H1 (cell line): ENCODE measurements around the gene FES. TPM values are rescaled to one million over a fixed set of nuclear protein-coding genes. Genes with fewer than 3 reads are reported as not detected.

Source experiments
- CTCF ChIA-PET: fragments of 300-600 bp; sonication (Branson Sonifier 250); formaldehyde crosslinking; loops from one replicate; lab custom pipeline; 2021; ENCODE audit not compliant: partially characterized antibody; lab: Charles Lee
- POLR2A ChIA-PET: fragments of 300-600 bp; sonication (Branson Sonifier 250); formaldehyde crosslinking; loops from one replicate; lab custom pipeline; 2021; ENCODE audit warnings: inconsistent platforms; ENCODE audit not compliant: partially characterized antibody; lab: Charles Lee
- DNase-seq, 2 experiments: peaks; one replicate each; pipeline versions ENCODE4 v3.0.0 to v3.0.0-alpha.2; 2010 to 2022; ENCODE audit warnings: low spot score in 2 of 2, low read depth in 1 of 2, mixed read lengths in 1 of 2
- FAIRE-seq: peaks from 2 replicates; lab custom pipeline; 2011; peaks lifted over from hg19 to GRCh38; lab: Jason Lieb, UNC
- H2AFZ ChIP-seq: 2 replicates; pipeline ENCODE4 v1.8.1; 2012; ENCODE audit warnings: low read length, inconsistent platforms
- H2AK5ac ChIP-seq: 2 replicates; pipeline ENCODE4 v1.6.1; 2013; ENCODE audit warnings: low read depth, low read length
- H2BK120ac ChIP-seq: replicated peaks from 2 replicates; pipeline ENCODE3; 2013; ENCODE audit warnings: low read depth, low read length, inconsistent platforms
- H2BK12ac ChIP-seq: 2 replicates; pipeline ENCODE4 v1.6.1; 2013; ENCODE audit warnings: low read depth, low read length
- H2BK15ac ChIP-seq: 2 replicates; pipeline ENCODE4 v1.6.1; 2013; ENCODE audit warnings: low read length
- H2BK20ac ChIP-seq: 2 replicates; pipeline ENCODE4 v1.6.1; 2013; ENCODE audit warnings: low read length
- H2BK5ac ChIP-seq: 2 replicates; pipeline ENCODE4 v1.6.1; 2013; ENCODE audit warnings: low read depth, low read length
- H3K14ac ChIP-seq: 2 replicates; pipeline ENCODE4 v1.6.1; 2013; ENCODE audit warnings: inconsistent platforms; ENCODE audit not compliant: insufficient read length
- H3K18ac ChIP-seq: 2 replicates; pipeline ENCODE4 v1.6.1; 2013; ENCODE audit warnings: low read length; ENCODE audit errors: extremely low read depth
- H3K23ac ChIP-seq: 2 replicates; pipeline ENCODE4 v1.6.1; 2013; ENCODE audit warnings: inconsistent platforms; ENCODE audit not compliant: insufficient read length
- H3K23me2 ChIP-seq: 2 replicates; pipeline ENCODE4 v1.6.1; 2013; ENCODE audit warnings: low read depth, low read length
- H3K27ac ChIP-seq: 2 replicates; pipeline ENCODE4 v1.6.1; 2011; ENCODE audit warnings: low read depth, low read length, inconsistent platforms
- H3K27me3 ChIP-seq, 4 experiments: replicated peaks in 1 of 4; 1 replicate in 1 of 4; 2 replicates in 3 of 4; pipeline versions ENCODE4 v1.6.1 to v1.8.1; 2011 to 2013; ENCODE audit warnings: low read length in 3 of 4, mild to moderate bottlenecking in 3 of 4, inconsistent platforms in 2 of 4, mixed read lengths in 2 of 4, moderate library complexity in 1 of 4; ENCODE audit not compliant: control insufficient read depth in 3 of 4, insufficient read depth in 3 of 4; ENCODE audit errors: extremely low read depth in 1 of 4
- H3K36me3 ChIP-seq, 4 experiments: 2 replicates each; pipeline versions ENCODE4 v1.6.1 to v1.8.1; 2011 to 2013; ENCODE audit warnings: mild to moderate bottlenecking in 4 of 4, low read length in 3 of 4, moderate library complexity in 2 of 4, control low read depth in 1 of 4, inconsistent platforms in 1 of 4; ENCODE audit not compliant: insufficient read depth in 4 of 4, control insufficient read depth in 2 of 4
- H3K4ac ChIP-seq: replicated peaks from 2 replicates; pipeline ENCODE3; 2013; ENCODE audit warnings: low read length, low read depth, mixed read lengths, inconsistent platforms; ENCODE audit not compliant: insufficient read length
- H3K4me1 ChIP-seq, 4 experiments: replicated peaks in 1 of 4; 1 replicate in 1 of 4; 2 replicates in 3 of 4; pipeline versions ENCODE4 v1.6.1 to v1.8.1; 2011 to 2013; ENCODE audit warnings: low read length in 3 of 4, inconsistent platforms in 2 of 4, mixed read lengths in 1 of 4; ENCODE audit not compliant: insufficient read depth in 4 of 4, control insufficient read depth in 3 of 4
- H3K4me2 ChIP-seq, 2 experiments: 2 replicates each; pipeline versions ENCODE4 v1.6.1 to v1.8.1; 2011 to 2013; ENCODE audit warnings: low read depth in 2 of 2, low read length in 2 of 2, control low read depth in 1 of 2, inconsistent platforms in 1 of 2, mild to moderate bottlenecking in 1 of 2; ENCODE audit not compliant: insufficient read depth in 1 of 2
- H3K4me3 ChIP-seq, 4 experiments: fragments of 200-600, 300-600 bp in 1 of 4; sonication (generic), shearing (Covaris generic), sonication (Bioruptor Twin) in 1 of 4; 2 replicates each; pipeline versions ENCODE4 v1.5.1 to v1.8.1; 2011 to 2016; ENCODE audit warnings: low read length in 4 of 4, low read depth in 3 of 4, control low read depth in 2 of 4, inconsistent platforms in 2 of 4, mild to moderate bottlenecking in 2 of 4, mixed read lengths in 1 of 4, moderate library complexity in 1 of 4; ENCODE audit not compliant: insufficient read depth in 2 of 4; ENCODE audit errors: extremely low read depth in 1 of 4
- H3K56ac ChIP-seq: replicated peaks from 2 replicates; pipeline ENCODE3; 2013; ENCODE audit warnings: low read depth, mild to moderate bottlenecking, mixed read lengths, low read length, inconsistent platforms; ENCODE audit not compliant: insufficient read length
- H3K79me1 ChIP-seq: 2 replicates; pipeline ENCODE4 v1.6.1; 2013; ENCODE audit warnings: low read depth, low read length, control low read depth
- H3K79me2 ChIP-seq, 2 experiments: 2 replicates each; pipeline versions ENCODE4 v1.6.1 to v1.8.1; 2012 to 2013; ENCODE audit warnings: low read length in 2 of 2, mild to moderate bottlenecking in 2 of 2, inconsistent platforms in 1 of 2; ENCODE audit not compliant: insufficient read depth in 2 of 2, control insufficient read depth in 1 of 2
- H3K9ac ChIP-seq, 4 experiments: replicated peaks in 1 of 4; 1 replicate in 1 of 4; 2 replicates in 3 of 4; pipeline versions ENCODE4 v1.6.1 to v1.8.1; 2011 to 2013; ENCODE audit warnings: low read depth in 3 of 4, low read length in 3 of 4, control low read depth in 2 of 4, mild to moderate bottlenecking in 2 of 4, moderate library complexity in 2 of 4, inconsistent platforms in 1 of 4; ENCODE audit errors: extremely low read depth in 1 of 4
- H3K9me3 ChIP-seq, 2 experiments: 2 replicates each; pipeline versions ENCODE4 v1.6.1 to v1.8.1; 2012 to 2013; ENCODE audit warnings: mild to moderate bottlenecking in 2 of 2, moderate library complexity in 2 of 2, control low read depth in 1 of 2, inconsistent platforms in 1 of 2, low read depth in 1 of 2, low read length in 1 of 2, mixed read lengths in 1 of 2; ENCODE audit not compliant: insufficient read depth in 2 of 2
- H4K20me1 ChIP-seq, 2 experiments: replicated peaks in 1 of 2; 2 replicates each; pipeline versions ENCODE3 to v1.8.1; 2011 to 2013; ENCODE audit warnings: inconsistent platforms in 2 of 2, low read length in 2 of 2, mild to moderate bottlenecking in 1 of 2; ENCODE audit not compliant: insufficient read depth in 2 of 2, control insufficient read depth in 1 of 2
- H4K5ac ChIP-seq: 2 replicates; pipeline ENCODE4 v1.6.1; 2013; ENCODE audit warnings: low read length, low read depth, mixed read lengths, inconsistent platforms; ENCODE audit not compliant: insufficient read length
- H4K8ac ChIP-seq: 2 replicates; pipeline ENCODE4 v1.8.0; 2013; ENCODE audit warnings: mild to moderate bottlenecking, moderate library complexity, low read length, inconsistent platforms; ENCODE audit not compliant: insufficient read depth; ENCODE audit errors: extremely low read depth
- H4K91ac ChIP-seq: replicated peaks from 2 replicates; pipeline ENCODE3; 2013; ENCODE audit warnings: low read length, mixed read lengths, inconsistent platforms; ENCODE audit not compliant: insufficient read length
- KDM1A ChIP-seq: fragments of 200-600, 300-600 bp; sonication (generic); IDR thresholded peaks from 2 replicates; pipeline ENCODE4 v1.7.1; 2016; ENCODE audit warnings: mild to moderate bottlenecking, low read length, borderline replicate concordance
- SP2 ChIP-seq: IDR thresholded peaks from 2 replicates; pipeline ENCODE4 v1.6.1; 2012; ENCODE audit warnings: mild to moderate bottlenecking, low read length, inconsistent platforms
- WGBS, 2 experiments: shearing (Covaris generic) in 1 of 2; methylation state at CpG; one replicate each; pipeline versions ENCODE4 v1.1.6 to v1.1.7; 2013 to 2015; ENCODE audit warnings: low lambda C conversion rate in 2 of 2, mixed read lengths in 2 of 2, inconsistent platforms in 1 of 2, low coverage in 1 of 2, missing lambda C conversion rate in 1 of 2; ENCODE audit not compliant: insufficient replicate concordance in 2 of 2, insufficient coverage in 1 of 2, insufficient read length in 1 of 2; ENCODE audit errors: extremely low coverage in 1 of 2, missing lambda C conversion rate in 1 of 2; 5-methylcytosine and 5-hydroxymethylcytosine counted together
- polyA plus RNA-seq, 7 experiments: library from polyadenylated mRNA; depleted of rRNA in 3 of 7; stranded (reverse) in 5 of 7; unstranded in 2 of 7; fragments of >200 nt in 5 of 7; fragments of 200-250 nt in 2 of 7; gene quantifications; 1 replicate in 5 of 7; 2 replicates in 1 of 7; 4 replicates in 1 of 7; pipeline versions ENCODE4 v1.2.1 to v1.2.3, GENCODE V29; 2011 to 2013; ENCODE audit warnings: missing spikeins in 2 of 7, mixed read lengths in 2 of 7
- total RNA-seq: library from RNA; stranded (reverse); fragmentation: NEBNext Ultra II Directional; extraction: Animal tissue kit (Norgen Biotek cat#: 25700); gene quantifications from 2 replicates; pipeline ENCODE4 v1.2.1, GENCODE V29; 2021

FES gene
- total and polyA plus RNA-seq, 2 of the 8 experiments (the other 6 are each of a cell fraction or from before 2014, with no cell fraction given) = 8.5 to 8.6 TPM

DNA sequence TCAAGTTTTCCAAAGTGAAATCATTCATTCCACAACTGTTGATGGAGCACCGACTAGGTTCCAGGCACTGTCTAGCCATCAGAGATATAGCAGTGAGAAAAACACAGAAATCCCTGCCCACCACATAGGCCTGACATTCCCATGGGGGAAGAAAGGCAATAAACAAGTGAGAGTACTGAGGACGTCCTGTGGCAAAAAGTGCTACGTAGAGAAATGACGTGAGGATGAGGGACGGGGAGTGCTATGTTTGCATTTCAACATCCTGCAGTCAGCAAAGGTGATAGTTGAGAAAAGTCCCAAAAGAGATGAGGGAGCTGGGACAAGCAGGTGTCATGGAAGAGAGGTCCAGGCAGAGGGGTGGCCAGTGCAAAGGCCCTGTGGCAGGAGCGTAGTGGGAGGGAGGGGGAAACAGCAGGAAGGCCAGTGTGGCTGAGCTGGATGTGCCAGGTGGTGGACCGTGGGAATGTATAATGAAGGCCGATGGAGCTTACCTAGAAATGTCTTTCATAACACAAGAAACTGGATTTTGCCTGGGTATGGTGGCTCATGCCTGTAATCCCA lies 26.3 kb upstream of the FES start:
- Histone ChIP-seq H3K4me3 (no peak overlapping the region), H3K4ac (no peak overlapping the region), H3K23ac (no peak overlapping the region), H3K27me3 (no peaks in the 10 kb centered on the region), H4K8ac (no peak overlapping the region), H3K9ac (no peak overlapping the region), H3K9me3 (no peaks in the 10 kb centered on the region), H3K4me2 (no peak overlapping the region), H2BK120ac (no peak overlapping the region), H4K91ac (no peak overlapping the region), H3K14ac (no peak overlapping the region), H3K27ac (no peak overlapping the region), H4K5ac (no peak overlapping the region), H3K36me3 (no peaks in the 10 kb centered on the region), H3K4me1 (peaks cover 0 to 8% (median 5%) of the 10 kb centered on the region in 4 experiments; a peak in 6 of 7 replicates)
- no peak for DNase-seq
- POLR2A ChIA-PET = interaction anchor here (0.7 to 2.2 kb wide), 4 partner anchors 14 to 26 kb away, joined by 3 to 7 read pairs (median 4); no protein-coding TSS in a partner anchor
- WGBS, 2 experiments = 90% methylated on average over 8 of the region's 8 CpGs; no CpG with 5 or more reads in 1 of the 2 experiments
- TF ChIP-seq SP2 (no peak), KDM1A (0 out of 2 replicates have a peak, but pooled peaks have one; percentile 42)
- TF ChIP-seq, all 59 proteins: peak for 1
- Histone ChIP-seq H3K56ac (no peak overlapping the region), H3K79me1 (no peaks in the 10 kb centered on the region), H3K23me2 (peaks cover 1% of the 10 kb centered on the region; the same call in 1 of the 2 replicates), H2AFZ (no peak overlapping the region), H2BK5ac (no peak overlapping the region), H2BK15ac (peak overlapping the region; percentile 65; the same call in 1 of the 2 replicates), H2AK5ac (no peak overlapping the region; the same call in 1 of the 2 replicates), H3K79me2 (no peaks in the 10 kb centered on the region), H4K20me1 (no peaks in the 10 kb centered on the region), H2BK12ac (no peak overlapping the region), H3K18ac (no peak overlapping the region), H2BK20ac (no peak overlapping the region)
- FAIRE-seq = no peak
- CTCF ChIA-PET = interaction anchor here (1.0 to 2.0 kb wide), 4 partner anchors 28 to 99 kb away, joined by 3 to 6 read pairs (median 5); no protein-coding TSS in a partner anchor
